ENCODE measurements around the gene PPP2R2B.

Gene PPP2R2B

GRCh38 chr5:146703899-146704298, 174.7 kb downstream of the PPP2R2B start:
- DNase-seq (ENCODE audit: low read depth in 2 of 2) = no peak

GRCh38 chr5:146703499-146703898, 175.1 kb downstream of the PPP2R2B start:
- DNase-seq (ENCODE audit: low read depth in 2 of 2) = no peak

GRCh38 chr5:146699664-146700418, 178.7 kb downstream of the PPP2R2B start:
- DNase-seq (ENCODE audit: low read depth in 2 of 2) = no peak

- DNase-seq (ENCODE audit: low read depth in 2 of 2) = no peak
Measured at GRCh38 chr5:146699138-146699537, 179.4 kb downstream of the PPP2R2B start.

- DNase-seq (ENCODE audit: low read depth in 2 of 2) = no peak
Measured at GRCh38 chr5:146698651-146699050, 179.9 kb downstream of the PPP2R2B start.

GRCh38 chr5:146697211-146697610, 181.3 kb downstream of the PPP2R2B start:
- DNase-seq (ENCODE audit: low read depth in 2 of 2) = no peak

- no peak for DNase-seq (ENCODE audit: low read depth in 2 of 2)
Measured at GRCh38 chr5:146695646-146696045, 182.9 kb downstream of the PPP2R2B start.

- no peak for DNase-seq (ENCODE audit: low read depth in 2 of 2)
Measured at GRCh38 chr5:146690880-146691355, 187.6 kb downstream of the PPP2R2B start.

GRCh38 chr5:146687630-146688029, 190.9 kb downstream of the PPP2R2B start:
- no peak for DNase-seq (ENCODE audit: low read depth in 2 of 2)

GRCh38 chr5:146683861-146684260, 194.7 kb downstream of the PPP2R2B start:
- no peak for DNase-seq (ENCODE audit: low read depth in 2 of 2)

GRCh38 chr5:146682899-146683532, 195.5 kb downstream of the PPP2R2B start:
- DNase-seq (ENCODE audit: low read depth in 2 of 2) = no peak

GRCh38 chr5:146681585-146682105, 196.9 kb downstream of the PPP2R2B start:
- DNase-seq (ENCODE audit: low read depth in 2 of 2) = no peak

- DNase-seq (ENCODE audit: low read depth in 2 of 2) = no peak
Measured at GRCh38 chr5:146680846-146681584, 197.5 kb downstream of the PPP2R2B start.

- DNase-seq (ENCODE audit: low read depth in 2 of 2) = no peak
Measured at GRCh38 chr5:146675636-146676035, 202.9 kb downstream of the PPP2R2B start.

GRCh38 chr5:146672866-146673265, 205.7 kb downstream of the PPP2R2B start:
- no peak for DNase-seq (ENCODE audit: low read depth in 2 of 2)

- DNase-seq (ENCODE audit: low read depth in 2 of 2) = no peak
Measured at GRCh38 chr5:146671561-146672295, 206.8 kb downstream of the PPP2R2B start.

- no peak for DNase-seq (ENCODE audit: low read depth in 2 of 2)
Measured at GRCh38 chr5:146669656-146670055, 208.9 kb downstream of the PPP2R2B start.

- no peak for DNase-seq (ENCODE audit: low read depth in 2 of 2)
Measured at GRCh38 chr5:146667633-146668272, 210.8 kb downstream of the PPP2R2B start.

- no peak for DNase-seq (ENCODE audit: low read depth in 2 of 2)
Measured at GRCh38 chr5:146662229-146662628, 216.3 kb downstream of the PPP2R2B start.

GRCh38 chr5:146660376-146660960, 218.1 kb downstream of the PPP2R2B start:
- no peak for DNase-seq (ENCODE audit: low read depth in 2 of 2)

GRCh38 chr5:146659961-146660360, 218.6 kb downstream of the PPP2R2B start:
- DNase-seq (ENCODE audit: low read depth in 2 of 2) = no peak

All from stimulated activated CD8-positive, alpha-beta memory T cell treated with anti-CD3 and anti-CD28 coated beads, Interleukin-7, amount 100 ng/mL, for 4 hours (primary cell).